DMS53 (cell line): ENCODE results near the gene RBBP7.

Experiments used
- DNase-seq: peaks from one replicate; lab custom pipeline; 2025; lab: John Stamatoyannopoulos, UW

The RBBP7 gene

DNA sequence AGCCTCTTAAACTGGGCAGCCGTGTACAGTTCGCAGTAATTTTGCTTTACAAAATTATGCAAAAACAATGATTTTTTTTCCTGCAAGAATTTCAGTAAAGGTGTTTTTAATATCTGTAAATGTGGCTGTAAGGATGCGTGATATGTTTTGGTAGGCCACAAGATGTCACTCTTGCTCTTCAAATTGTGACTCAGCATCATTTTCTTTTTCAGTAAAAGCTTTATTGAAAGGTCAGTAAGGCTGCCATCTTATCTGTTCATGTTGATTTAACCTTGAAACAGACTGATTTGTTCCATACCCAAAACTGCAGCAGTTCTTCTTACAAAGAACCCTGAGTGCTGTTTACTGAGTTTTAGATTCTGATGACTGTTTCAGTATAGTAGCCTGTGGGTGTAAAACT lies 44.0 kb downstream of the RBBP7 start:
- DNase-seq, result peak; percentile 72

DNA sequence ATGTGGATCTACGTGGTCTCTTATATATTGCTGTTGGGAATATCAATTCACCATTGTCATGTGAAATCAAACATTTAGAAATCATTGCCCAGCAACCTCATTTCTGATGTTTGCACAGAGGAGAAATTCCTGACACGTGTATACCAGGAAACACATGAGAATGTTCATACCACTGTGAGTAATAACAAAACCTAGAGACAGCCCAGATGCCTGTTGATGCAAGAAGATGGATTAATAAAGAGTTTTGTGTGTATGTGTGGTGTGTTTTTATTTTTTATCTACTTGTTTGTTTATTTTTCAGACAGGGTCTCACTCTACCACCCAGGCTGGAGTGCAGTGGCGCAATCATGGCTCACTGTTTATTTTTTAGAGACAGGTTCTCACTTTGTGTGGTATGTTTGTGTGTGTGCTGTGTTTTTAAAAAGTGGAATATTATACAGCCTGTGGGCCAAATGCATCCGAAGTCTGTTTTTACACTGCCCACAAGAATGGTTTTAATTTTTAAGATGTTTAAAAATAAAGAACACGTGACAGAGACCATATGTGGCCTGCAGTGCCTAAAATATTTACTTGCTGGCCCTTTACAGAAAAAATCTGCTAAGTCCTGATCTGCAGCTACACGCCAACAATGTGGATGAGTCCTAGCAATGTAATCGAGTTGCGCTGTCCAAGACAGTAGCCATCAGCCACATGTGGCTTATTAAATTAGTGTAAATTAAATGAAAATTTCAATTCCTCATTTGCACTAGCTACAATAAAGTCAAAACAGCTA lies 44.7 kb downstream of the RBBP7 start:
- peak; percentile 59 for DNase-seq

- DNase-seq, result no peak
Measured at GRCh38 chrX:16822723-16823122, 47.4 kb downstream of the RBBP7 start.

DNA sequence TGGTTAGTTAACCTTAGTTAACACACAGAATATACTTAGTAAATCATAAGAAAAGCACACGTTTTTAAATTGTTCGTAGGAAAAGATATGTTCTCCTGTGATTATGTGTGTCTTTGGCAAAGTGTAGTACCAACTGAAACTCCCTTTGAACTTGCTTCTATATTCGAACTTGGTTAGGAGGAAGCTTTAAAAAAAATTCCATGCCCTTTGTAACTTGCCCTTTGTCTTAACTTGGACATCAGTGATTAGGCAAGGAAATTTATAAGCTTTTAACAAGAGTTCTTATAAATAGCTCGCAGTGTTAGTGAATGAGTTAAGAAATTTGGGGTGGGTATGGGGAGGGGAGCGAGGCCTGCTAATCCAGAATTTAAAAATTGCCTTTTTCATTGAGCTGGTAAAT lies 50.5 kb downstream of the RBBP7 start:
- no peak for DNase-seq

DNA sequence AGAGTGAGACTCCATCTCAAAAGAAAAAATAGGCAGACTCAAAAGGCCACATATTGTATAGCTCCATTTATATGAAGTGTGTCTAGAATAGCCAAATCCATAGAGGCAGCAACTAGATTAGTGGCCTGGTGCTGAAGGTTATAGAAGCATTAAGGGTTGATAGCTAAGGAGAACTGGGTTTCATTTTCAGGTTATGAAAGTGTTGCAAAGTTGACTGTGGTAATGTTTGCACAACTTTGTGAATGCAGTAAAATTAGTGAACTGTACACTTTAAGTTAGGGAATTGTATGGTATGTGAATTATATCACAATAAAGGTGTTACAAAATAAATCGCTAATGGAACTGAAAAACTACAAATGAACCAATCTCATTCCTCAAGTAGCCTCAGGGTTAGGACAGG lies 55.6 kb downstream of the RBBP7 start:
- DNase-seq, result no peak

DNA sequence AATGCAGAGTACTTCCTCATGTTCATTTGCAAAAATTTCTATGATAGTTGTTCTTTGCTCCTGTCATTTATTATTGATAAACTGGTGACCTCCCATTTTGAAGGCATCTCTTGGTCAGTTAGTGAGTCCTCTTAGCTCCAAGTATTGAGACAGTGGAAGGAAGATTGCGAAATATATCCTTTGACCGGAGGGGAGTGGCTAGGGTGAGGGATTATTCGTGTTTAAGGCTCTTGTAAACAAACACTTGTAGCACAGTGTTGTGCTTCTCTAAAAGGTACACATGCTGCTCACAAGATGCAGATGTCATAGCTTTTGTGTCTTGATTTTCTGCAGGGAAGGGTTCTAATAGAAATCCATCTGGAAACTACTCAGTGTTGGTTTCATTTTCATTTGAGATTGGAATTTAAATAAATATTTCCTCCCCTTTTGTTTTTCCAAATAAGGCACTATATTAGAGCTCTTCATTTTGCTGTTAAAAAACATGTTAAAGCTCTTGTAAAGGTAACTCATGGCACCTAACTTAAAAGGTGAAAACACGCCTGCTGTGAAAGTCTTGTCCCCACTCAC lies 62.1 kb downstream of the RBBP7 start:
- DNase-seq, result peak; percentile 38

GRCh38 chrX:16807548-16807947 lies 62.6 kb downstream of the RBBP7 start:
- DNase-seq, result no peak

- DNase-seq, result no peak
Measured at GRCh38 chrX:16804923-16805464, 65.2 kb downstream of the RBBP7 start.

GRCh38 chrX:16797841-16798240 lies 72.3 kb downstream of the RBBP7 start:
- no peak for DNase-seq

- no peak for DNase-seq
Measured at GRCh38 chrX:16797358-16797757, 72.8 kb downstream of the RBBP7 start.

GRCh38 chrX:16796298-16796697 lies 73.9 kb downstream of the RBBP7 start:
- DNase-seq, result no peak
